DMS53 treated with DMSO at 0.1 percent for 48 hours (cell line): ENCODE results near the gene SERINC5.
"Not testable (repeated sequence)": the region's sequence is repeated elsewhere in the genome, so short reads cannot be mapped to it uniquely, and the experiment has no call there.

ENCODE experiments used
- DNase-seq: peaks from one replicate; lab custom pipeline; 2025; ENCODE audit not compliant: unreplicated experiment; lab: John Stamatoyannopoulos, UW

Gene SERINC5

DNA sequence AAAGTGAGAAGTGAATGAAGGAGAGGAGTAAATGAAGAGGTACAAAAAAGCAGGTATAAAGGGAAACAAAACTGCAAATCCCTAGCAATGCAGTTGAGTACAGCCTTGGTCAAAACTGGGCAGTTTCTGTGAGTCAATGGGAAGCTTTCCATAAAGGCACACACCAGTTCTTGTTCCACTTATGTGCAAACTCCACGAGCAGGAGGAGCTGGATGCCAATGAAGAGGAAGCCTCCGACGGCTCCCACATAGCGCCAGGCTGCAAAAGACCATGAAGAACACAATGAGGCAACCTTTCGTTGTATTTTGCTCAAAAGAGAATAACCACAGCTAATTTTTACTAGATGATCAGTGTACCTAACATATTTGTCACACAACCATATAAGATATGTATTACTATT lies 81.1 kb downstream of the SERINC5 start:
- no peak for DNase-seq

DNA sequence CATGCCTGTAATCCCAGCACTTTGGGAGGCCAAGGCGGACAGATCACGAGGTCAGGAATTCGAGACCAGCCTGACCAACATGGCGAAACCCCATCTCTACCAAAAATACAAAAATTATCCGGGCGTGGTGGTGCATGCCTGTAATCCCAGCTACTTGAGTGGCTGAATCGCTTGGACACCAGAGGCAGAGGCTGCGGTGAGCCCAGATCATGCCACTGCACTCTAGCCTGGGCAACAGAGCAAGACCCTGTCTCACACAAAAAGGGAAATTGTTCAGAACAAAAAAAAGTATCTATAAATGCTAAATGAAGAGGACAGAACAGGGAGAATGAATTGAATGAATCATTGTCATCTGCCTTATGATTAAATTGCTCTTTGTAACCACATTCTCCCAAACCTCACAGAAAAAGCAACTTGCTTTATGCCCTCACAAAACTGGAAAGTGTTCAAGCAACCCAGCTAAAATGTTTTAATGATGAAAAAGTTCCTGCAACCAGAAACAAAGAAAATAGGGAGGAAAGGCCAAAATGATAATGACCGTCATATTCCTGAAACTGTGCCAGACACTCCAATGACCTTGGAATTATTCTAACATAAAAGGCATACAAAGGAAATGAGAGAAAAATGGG lies 83.7 kb downstream of the SERINC5 start:
- DNase-seq = no peak

GRCh38 chr5:80170117-80170535 lies 85.7 kb downstream of the SERINC5 start:
- DNase-seq = no peak

- no peak for DNase-seq
These were observed 87.3 kb downstream of the SERINC5 start for GRCh38 chr5:80168388-80169028.

GRCh38 chr5:80165452-80165851 lies 90.4 kb downstream of the SERINC5 start:
- DNase-seq = no peak

DNA sequence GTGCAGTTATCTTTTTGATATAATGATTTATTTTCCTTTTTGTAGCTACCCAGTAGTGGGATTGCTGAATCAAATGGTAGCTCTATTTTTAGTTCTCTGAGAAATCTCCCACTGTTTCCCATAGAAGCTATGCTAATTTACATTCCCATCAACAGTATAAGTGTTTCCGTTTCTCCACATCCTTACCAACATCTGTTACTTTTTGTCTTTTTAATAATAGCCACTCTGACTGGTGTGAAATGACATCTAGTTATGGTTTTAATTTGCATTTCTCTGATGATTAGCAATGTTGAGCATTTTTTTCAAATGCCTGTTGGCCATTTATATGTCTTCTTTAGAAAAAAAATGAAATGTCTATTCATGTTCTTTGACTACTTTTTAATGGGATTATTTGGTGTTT lies 94.7 kb downstream of the SERINC5 start:
- DNase-seq = no peak

- no peak for DNase-seq
These were observed 95.6 kb downstream of the SERINC5 start for GRCh38 chr5:80160242-80160641.

- DNase-seq = no peak
These were observed 96.6 kb downstream of the SERINC5 start for GRCh38 chr5:80159133-80159815.

GRCh38 chr5:80156156-80156555 lies 99.7 kb downstream of the SERINC5 start:
- no peak for DNase-seq

DNA sequence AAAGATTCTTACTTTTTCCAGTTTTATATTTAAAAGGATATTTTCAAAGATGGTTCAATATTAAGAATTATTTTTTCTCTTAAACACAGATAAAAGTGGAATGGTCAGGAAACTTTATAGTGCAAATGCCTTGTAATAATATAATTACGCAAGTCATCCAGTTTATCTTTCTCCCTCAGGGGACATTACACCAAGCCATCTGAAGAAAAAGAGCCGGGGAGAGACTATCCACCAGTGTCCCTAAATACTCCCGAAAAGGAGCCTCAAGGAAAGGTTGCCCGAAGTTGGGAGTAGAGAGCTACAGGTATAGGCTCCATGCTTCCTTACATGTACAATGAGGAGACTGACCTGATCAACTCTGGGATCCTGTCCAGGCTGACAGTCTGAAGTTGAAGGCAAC lies 101.1 kb downstream of the SERINC5 start:
- DNase-seq = no peak

GRCh38 chr5:80154289-80154688 lies 101.6 kb downstream of the SERINC5 start:
- not testable (repeated sequence) for DNase-seq

DNA sequence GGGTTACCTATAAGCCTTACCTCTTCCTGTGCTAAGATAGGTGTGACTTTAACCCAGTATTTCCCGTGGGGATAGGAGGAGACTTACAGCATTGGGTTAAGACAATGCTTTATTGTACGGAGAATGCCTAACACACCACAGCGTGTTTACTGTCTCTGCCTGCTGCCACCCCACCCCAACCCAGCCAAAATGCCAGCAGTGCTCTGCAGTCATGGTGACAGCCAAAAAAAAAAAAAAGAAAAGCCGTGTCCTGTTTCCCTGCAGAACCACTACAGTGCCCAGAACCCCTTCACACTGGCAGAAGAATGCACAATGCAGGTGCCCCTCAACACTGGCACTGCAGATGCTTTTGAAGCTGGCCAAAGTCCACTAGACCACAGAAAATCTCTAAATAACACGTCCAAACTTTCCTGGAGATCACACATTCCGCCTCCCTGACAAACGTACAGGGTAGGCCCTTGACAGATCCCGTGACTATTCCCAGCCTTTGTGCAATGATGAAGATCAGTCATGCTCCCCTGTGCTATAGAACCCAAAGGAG lies 102.2 kb downstream of the SERINC5 start:
- no peak for DNase-seq

- no peak for DNase-seq
These were observed 103.1 kb downstream of the SERINC5 start for GRCh38 chr5:80152778-80153177.

DNA sequence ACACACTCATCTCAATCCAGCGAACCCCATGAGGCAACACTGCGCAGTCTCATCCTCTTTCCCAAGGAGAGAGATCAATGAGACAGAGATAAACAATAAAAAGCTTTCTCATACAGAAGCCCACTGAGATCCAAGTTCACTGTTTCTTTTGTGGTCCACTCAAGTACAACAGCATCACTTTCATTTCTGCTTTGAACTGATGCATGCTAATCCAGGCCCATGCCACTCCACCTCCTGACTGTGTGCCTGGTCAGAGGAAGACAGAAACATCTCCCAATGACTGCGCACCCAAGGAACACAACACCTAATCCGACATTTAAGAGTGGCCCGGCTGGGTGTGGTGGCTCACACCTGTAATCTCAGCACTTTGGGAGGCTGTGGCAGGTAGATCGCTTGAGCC lies 104.0 kb downstream of the SERINC5 start:
- no peak for DNase-seq

- DNase-seq = no peak
These were observed 105.1 kb downstream of the SERINC5 start for GRCh38 chr5:80150731-80151130.

- no peak for DNase-seq
These were observed 106.7 kb downstream of the SERINC5 start for GRCh38 chr5:80149161-80149609.

- no peak for DNase-seq
These were observed 108.6 kb downstream of the SERINC5 start for GRCh38 chr5:80147119-80147815.

DNA sequence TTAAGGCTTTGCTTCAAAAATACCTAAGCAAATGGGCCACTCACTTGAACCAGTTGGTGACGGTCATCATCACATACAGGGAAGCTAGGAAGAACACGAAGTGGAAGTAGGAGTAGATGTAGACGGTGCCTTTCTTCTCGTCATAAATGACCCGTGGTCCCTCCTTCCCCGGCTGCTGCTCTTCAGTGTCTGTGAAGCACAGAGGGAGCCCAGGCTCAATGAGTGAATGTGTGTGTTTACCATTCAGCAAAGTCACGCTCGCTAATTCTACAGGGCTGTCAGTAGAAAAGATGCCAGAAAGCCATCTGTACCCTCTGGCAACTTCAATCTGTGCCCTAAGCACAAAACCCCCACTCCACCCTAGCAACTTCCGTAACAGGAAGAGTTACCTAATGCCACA lies 109.8 kb downstream of the SERINC5 start:
- DNase-seq = no peak

- DNase-seq = no peak
These were observed 112.4 kb downstream of the SERINC5 start for GRCh38 chr5:80143491-80143890.

- DNase-seq = no peak
These were observed 112.9 kb downstream of the SERINC5 start for GRCh38 chr5:80142996-80143395.

GRCh38 chr5:80141681-80142080 lies 114.2 kb downstream of the SERINC5 start:
- DNase-seq = no peak
